Measurements from ENCODE around the gene VIPR2.
"Not testable (repeated sequence)": the region's sequence is repeated elsewhere in the genome, so short reads cannot be mapped to it uniquely, and the experiment has no call there.

VIPR2 gene

GRCh38 chr7:158988302-158988862 is 156.3 kb downstream of the VIPR2 start:
- no peak for DNase-seq (ENCODE audit: low read depth)

DNA sequence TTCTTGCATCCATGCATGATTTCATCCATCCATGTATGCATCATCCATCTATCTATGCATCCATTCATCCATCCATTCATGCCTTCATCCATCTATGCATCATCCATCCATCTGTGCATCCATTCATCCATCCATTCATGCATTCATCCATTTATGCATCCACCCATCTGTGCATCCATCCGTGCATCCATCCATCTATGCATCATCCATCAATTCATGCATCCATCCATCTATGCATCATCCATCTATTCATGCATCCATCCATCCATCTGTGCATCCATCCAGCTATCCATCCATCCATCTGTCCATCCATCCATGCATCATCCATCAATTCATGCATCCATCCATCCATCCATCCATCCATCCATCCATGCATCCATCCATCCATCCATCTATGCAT is 157.0 kb downstream of the VIPR2 start:
- DNase-seq (ENCODE audit: low read depth) = no peak

- no peak for DNase-seq (ENCODE audit: low read depth)
Observed at GRCh38 chr7:158985583-158985982, 159.1 kb downstream of the VIPR2 start.

DNA sequence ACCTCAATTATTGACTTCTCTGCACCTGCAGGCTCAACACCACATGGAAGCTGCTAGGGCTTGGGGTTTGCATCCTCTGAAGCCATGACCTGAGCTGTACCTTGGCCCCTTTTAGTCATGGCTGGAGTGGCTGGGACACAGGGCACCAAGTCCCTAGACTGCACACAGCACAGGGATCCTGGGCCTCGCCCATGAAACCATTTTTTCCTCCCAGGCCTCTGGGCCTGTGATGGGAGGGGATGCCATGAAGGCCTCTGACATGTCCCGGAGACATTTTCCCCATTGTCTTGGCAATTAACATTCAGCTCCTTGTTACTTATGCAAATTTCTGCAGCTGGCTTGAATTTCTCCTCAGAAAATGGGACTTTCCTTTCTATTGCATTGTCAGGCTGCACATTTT is 160.7 kb downstream of the VIPR2 start:
- DNase-seq (ENCODE audit: low read depth) = not testable (repeated sequence)

GRCh38 chr7:158982080-158982479 is 162.6 kb downstream of the VIPR2 start:
- not testable (repeated sequence) for DNase-seq (ENCODE audit: low read depth)

- no peak for DNase-seq (ENCODE audit: low read depth)
Observed at GRCh38 chr7:158979635-158980351, 164.9 kb downstream of the VIPR2 start.

DNA sequence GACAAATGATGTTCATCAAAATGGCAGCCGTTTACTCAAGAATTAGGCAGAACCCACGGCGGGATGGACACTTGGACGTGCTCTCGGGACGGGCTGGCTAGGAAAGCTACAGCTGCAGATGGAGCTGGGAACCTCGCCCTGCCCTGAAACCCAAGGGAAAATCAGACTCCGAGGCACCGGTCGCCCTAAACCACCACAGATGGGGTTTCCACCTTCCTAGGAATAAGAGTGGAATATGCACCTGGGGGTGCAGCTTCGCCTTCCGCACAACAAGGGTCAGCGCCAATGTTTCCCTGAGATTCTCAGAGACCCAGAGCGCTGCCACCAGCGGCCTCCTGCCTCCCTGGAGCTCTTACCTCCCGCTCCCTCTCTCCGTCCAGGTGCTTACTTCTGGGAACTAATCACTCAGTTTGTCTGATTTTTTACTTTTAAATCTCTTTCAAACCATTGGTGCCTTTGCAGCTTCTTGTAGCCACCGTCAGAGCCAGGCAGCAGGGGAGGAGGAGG is 165.6 kb downstream of the VIPR2 start:
- no peak for DNase-seq (ENCODE audit: low read depth)
